ENCODE results near the gene EFCC1. TPM values are rescaled to one million over a fixed set of nuclear protein-coding genes. Genes with fewer than 3 reads are reported as not detected.

EFCC1 gene
- total and polyA plus RNA-seq, 3 donors from 2014 or later = 2.6 to 2.9 (median 2.8) TPM

GRCh38 chr3:129040579-129041300 is 39.6 kb downstream of the EFCC1 start:
- intact Hi-C loops (cut with DNase I; ENCODE audit: low total_unique reads) = no loop called here
- H3K4me1 ChIP-seq = peaks cover 1% of the 10 kb centered on the region
- 85 to 90% methylated on average over 15 of the region's 15 CpGs for WGBS, 2 donors
- no peaks in the 10 kb centered on the region for H3K36me3 ChIP-seq (ENCODE audit: low read depth, missing control alignments)
- H3K27me3 ChIP-seq = no peaks in the 10 kb centered on the region
- DNase-seq = no peak
- TF ChIP-seq POLR2A (IDR thresholded peaks at IDR 0.05) = no peak
- no peak for TF ChIP-seq CTCF (IDR thresholded peaks at IDR 0.05)
- no peak overlapping the region for H3K27ac ChIP-seq
- no peak overlapping the region for H3K4me3 ChIP-seq
- no peaks in the 10 kb centered on the region for H3K9me3 ChIP-seq

- TF ChIP-seq CTCF (IDR thresholded peaks at IDR 0.05) = no peak
- TF ChIP-seq POLR2A (IDR thresholded peaks at IDR 0.05) = no peak
- 2 to 4% methylated on average over 8 to 43 of the region's 43 CpGs for WGBS, 2 donors
- Histone ChIP-seq H3K27me3 (no peaks in the 10 kb centered on the region), H3K36me3 (ENCODE audit: low read depth, missing control alignments) (no peaks in the 10 kb centered on the region), H3K4me3 (peak overlapping the region; percentile 41 to 56), H3K9me3 (no peaks in the 10 kb centered on the region), H3K27ac (no peak overlapping the region), H3K4me1 (peaks cover 5% of the 10 kb centered on the region)
- intact Hi-C loops (cut with DNase I; ENCODE audit: low total_unique reads) = no loop called here
- no peak for DNase-seq
Observed at GRCh38 chr3:129045675-129046036, 44.6 kb downstream of the EFCC1 start.

GRCh38 chr3:129046037-129046731 is 45.1 kb downstream of the EFCC1 start:
- no peak for DNase-seq
- 11 to 36% methylated on average over 18 to 24 of the region's 67 CpGs for WGBS, 2 donors
- H3K27me3 ChIP-seq = no peaks in the 10 kb centered on the region
- no peak overlapping the region for H3K27ac ChIP-seq
- intact Hi-C loops (cut with DNase I; ENCODE audit: low total_unique reads) = no loop called here
- H3K9me3 ChIP-seq = no peaks in the 10 kb centered on the region
- TF ChIP-seq CTCF (IDR thresholded peaks at IDR 0.05) (no peak), POLR2A (IDR thresholded peaks at IDR 0.05) (no peak)
- peaks cover 5% of the 10 kb centered on the region for H3K4me1 ChIP-seq
- H3K36me3 ChIP-seq (ENCODE audit: low read depth, missing control alignments) = no peaks in the 10 kb centered on the region
- H3K4me3 ChIP-seq = peak overlapping the region; percentile 41 to 56

- intact Hi-C loops (cut with DNase I; ENCODE audit: low total_unique reads) = no loop called here
Observed at GRCh38 chr3:129046732-129047552, 45.8 kb downstream of the EFCC1 start.

More at GRCh38 chr3:129046732-129047552, 45.8 kb downstream of the EFCC1 start:
- 48 to 61% methylated on average over 12 to 46 of the region's 46 CpGs for WGBS, 2 donors
- Histone ChIP-seq H3K27me3 (no peaks in the 10 kb centered on the region), H3K36me3 (ENCODE audit: low read depth, missing control alignments) (no peaks in the 10 kb centered on the region), H3K4me3 (peak overlapping the region; percentile 41 to 56), H3K27ac (no peak overlapping the region), H3K4me1 (peaks cover 5% of the 10 kb centered on the region), H3K9me3 (no peaks in the 10 kb centered on the region)
- DNase-seq = no peak
- TF ChIP-seq POLR2A (IDR thresholded peaks at IDR 0.05) = no peak
- no peak for TF ChIP-seq CTCF (IDR thresholded peaks at IDR 0.05)
